ENCODE data around the gene ATXN1. TPM values are rescaled to one million over a fixed set of nuclear protein-coding genes. Genes with fewer than 3 reads are reported as not detected.

The ATXN1 gene
- total RNA-seq, 4 donors from 2014 or later: 16.3 to 52.2 (median 25.7) TPM

DNA sequence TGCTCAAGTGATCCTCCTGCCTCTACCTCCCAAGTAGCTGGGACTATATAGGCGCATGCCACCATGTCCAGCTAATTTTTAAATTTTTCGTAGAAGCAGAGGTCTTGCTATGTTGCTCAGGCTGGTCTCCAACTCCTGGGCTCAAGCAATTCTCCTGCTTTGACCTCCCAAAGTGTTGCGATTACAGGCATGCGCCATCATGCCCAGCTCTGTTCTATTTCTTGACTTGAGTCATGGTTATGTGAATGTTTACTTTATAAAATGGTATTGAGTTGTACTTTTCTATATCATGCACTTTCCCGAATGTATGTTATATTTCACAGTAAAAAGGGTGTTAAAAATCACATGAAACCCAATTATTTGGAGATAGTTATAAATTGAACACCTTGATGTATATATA is 17.3 kb upstream of the ATXN1 start:
- 65 to 79% methylated on average over 5 of the region's 5 CpGs for WGBS, 2 donors
- no peak overlapping the region for H3K4me3 ChIP-seq (ENCODE audit: low read depth, poor library complexity, severe bottlenecking)
- TF ChIP-seq, protein P1, sequence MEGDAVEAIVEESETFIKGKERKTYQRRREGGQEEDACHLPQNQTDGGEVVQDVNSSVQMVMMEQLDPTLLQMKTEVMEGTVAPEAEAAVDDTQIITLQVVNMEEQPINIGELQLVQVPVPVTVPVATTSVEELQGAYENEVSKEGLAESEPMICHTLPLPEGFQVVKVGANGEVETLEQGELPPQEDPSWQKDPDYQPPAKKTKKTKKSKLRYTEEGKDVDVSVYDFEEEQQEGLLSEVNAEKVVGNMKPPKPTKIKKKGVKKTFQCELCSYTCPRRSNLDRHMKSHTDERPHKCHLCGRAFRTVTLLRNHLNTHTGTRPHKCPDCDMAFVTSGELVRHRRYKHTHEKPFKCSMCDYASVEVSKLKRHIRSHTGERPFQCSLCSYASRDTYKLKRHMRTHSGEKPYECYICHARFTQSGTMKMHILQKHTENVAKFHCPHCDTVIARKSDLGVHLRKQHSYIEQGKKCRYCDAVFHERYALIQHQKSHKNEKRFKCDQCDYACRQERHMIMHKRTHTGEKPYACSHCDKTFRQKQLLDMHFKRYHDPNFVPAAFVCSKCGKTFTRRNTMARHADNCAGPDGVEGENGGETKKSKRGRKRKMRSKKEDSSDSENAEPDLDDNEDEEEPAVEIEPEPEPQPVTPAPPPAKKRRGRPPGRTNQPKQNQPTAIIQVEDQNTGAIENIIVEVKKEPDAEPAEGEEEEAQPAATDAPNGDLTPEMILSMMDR (IDR thresholded peaks at IDR 0.05): no peak
- no peak for TF ChIP-seq POLR2A (IDR thresholded peaks at IDR 0.05)
- no peak for DNase-seq (ENCODE audit: low spot score in 2 of 2)
- intact Hi-C loops (cut with DNase I; ENCODE audit: low total_unique reads): no loop called here

- 89 to 90% methylated on average over 5 of the region's 5 CpGs for WGBS, 2 donors
- TF ChIP-seq POLR2A (IDR thresholded peaks at IDR 0.05): no peak
- TF ChIP-seq, protein P1 (IDR thresholded peaks at IDR 0.05): no peak
- intact Hi-C loops (cut with DNase I; ENCODE audit: low total_unique reads): no loop called here
Observed at GRCh38 chr6:16777794-16778193, 16.5 kb upstream of the ATXN1 start.

GRCh38 chr6:16776394-16777017 is 15.2 kb upstream of the ATXN1 start:
- intact Hi-C loops (cut with DNase I; ENCODE audit: low total_unique reads): no loop called here
- DNase-seq (ENCODE audit: low spot score in 2 of 2): no peak
- 35 to 50% methylated on average over 4 of the region's 4 CpGs for WGBS, 2 donors
- TF ChIP-seq POLR2A (IDR thresholded peaks at IDR 0.05): no peak
- TF ChIP-seq, protein P1 (IDR thresholded peaks at IDR 0.05): no peak
- H3K4me3 ChIP-seq (ENCODE audit: low read depth, poor library complexity, severe bottlenecking): no peak overlapping the region

More at GRCh38 chr6:16777794-16778193, 16.5 kb upstream of the ATXN1 start:
- DNase-seq (ENCODE audit: low spot score in 2 of 2): no peak
- no peak overlapping the region for H3K4me3 ChIP-seq (ENCODE audit: low read depth, poor library complexity, severe bottlenecking)

- no peak for DNase-seq (ENCODE audit: low spot score in 2 of 2)
- 75 to 78% methylated on average over 1 of the region's 1 CpG for WGBS, 2 donors
- TF ChIP-seq, protein P1 (IDR thresholded peaks at IDR 0.05): no peak
- no peak for TF ChIP-seq POLR2A (IDR thresholded peaks at IDR 0.05)
- intact Hi-C loops (cut with DNase I; ENCODE audit: low total_unique reads): no loop called here
- H3K4me3 ChIP-seq (ENCODE audit: low read depth, poor library complexity, severe bottlenecking): no peak overlapping the region
Observed at GRCh38 chr6:16774437-16774836, 13.2 kb upstream of the ATXN1 start.

DNA sequence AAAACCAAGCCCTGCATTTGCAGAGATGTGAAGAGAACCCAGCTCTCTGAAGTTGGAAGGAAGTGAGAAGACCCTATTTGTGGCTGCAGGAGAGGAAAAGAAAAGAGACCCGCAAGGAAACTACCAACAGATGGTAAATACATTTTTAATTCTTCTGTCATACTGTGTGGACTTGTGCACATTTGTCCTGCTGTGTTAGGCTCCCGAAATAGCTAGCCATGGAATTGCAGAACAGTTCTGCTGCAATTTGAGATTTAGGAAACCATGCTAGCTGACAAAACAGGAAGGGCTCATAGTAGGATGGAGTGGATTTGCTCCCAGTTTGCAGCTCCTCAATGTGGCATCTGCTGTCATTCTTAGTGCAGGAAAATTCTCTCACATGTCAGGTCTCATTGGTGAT is 12.1 kb upstream of the ATXN1 start:
- H3K4me3 ChIP-seq (ENCODE audit: low read depth, poor library complexity, severe bottlenecking): no peak overlapping the region
- 87 to 89% methylated on average over 2 of the region's 2 CpGs for WGBS, 2 donors
- no peak for TF ChIP-seq POLR2A (IDR thresholded peaks at IDR 0.05)
- TF ChIP-seq, protein P1 (IDR thresholded peaks at IDR 0.05): no peak
- DNase-seq (ENCODE audit: low spot score in 2 of 2): no peak
- intact Hi-C loops (cut with DNase I; ENCODE audit: low total_unique reads): no loop called here

Measured in lower leg skin (tissue), 4 donors.